Dermis blood vessel endothelial cell (primary cell): ENCODE results near the gene NPAS3. TPM values are rescaled to one million over a fixed set of nuclear protein-coding genes. Genes with fewer than 3 reads are reported as not detected.

Experiments used
- DNase-seq: peaks from one replicate; pipeline ENCODE4 v3.0.0; 2010
- total RNA-seq: library from RNA; depleted of rRNA; stranded (reverse); fragments of >200 nt; gene quantifications from 2 replicates; pipeline ENCODE4 v1.2.3, GENCODE V29; 2014

NPAS3 gene
- total RNA-seq, 1 donor from 2014 or later = not detected

GRCh38 chr14:33527023-33527634, 588.5 kb downstream of the NPAS3 start:
- no peak for DNase-seq

- no peak for DNase-seq
Measured at GRCh38 chr14:33528655-33529054, 590.0 kb downstream of the NPAS3 start.

GRCh38 chr14:33529787-33530757, 591.4 kb downstream of the NPAS3 start:
- no peak for DNase-seq

- peak; percentile 52 for DNase-seq
Measured at GRCh38 chr14:33532553-33532952, 593.9 kb downstream of the NPAS3 start.

GRCh38 chr14:33534104-33534503, 595.4 kb downstream of the NPAS3 start:
- DNase-seq = no peak

- DNase-seq = no peak
Measured at GRCh38 chr14:33534632-33535031, 596.0 kb downstream of the NPAS3 start.

GRCh38 chr14:33539918-33540357, 601.3 kb downstream of the NPAS3 start:
- peak; percentile 70 for DNase-seq

GRCh38 chr14:33541171-33541570, 602.5 kb downstream of the NPAS3 start:
- DNase-seq = no peak

- DNase-seq = peak; percentile 48
Measured at GRCh38 chr14:33542338-33543287, 603.9 kb downstream of the NPAS3 start.

GRCh38 chr14:33545696-33546095, 607.0 kb downstream of the NPAS3 start:
- DNase-seq = no peak

GRCh38 chr14:33548606-33549005, 609.9 kb downstream of the NPAS3 start:
- DNase-seq = no peak

GRCh38 chr14:33551963-33552362, 613.3 kb downstream of the NPAS3 start:
- DNase-seq = no peak

GRCh38 chr14:33553706-33554278, 615.1 kb downstream of the NPAS3 start:
- no peak for DNase-seq

GRCh38 chr14:33554988-33555387, 616.3 kb downstream of the NPAS3 start:
- no peak for DNase-seq

GRCh38 chr14:33555710-33556350, 617.2 kb downstream of the NPAS3 start:
- peak; percentile 38 for DNase-seq

- peak; percentile 8 for DNase-seq
Measured at GRCh38 chr14:33556382-33557121, 617.9 kb downstream of the NPAS3 start.

- no peak for DNase-seq
Measured at GRCh38 chr14:33560718-33561431, 622.2 kb downstream of the NPAS3 start.

- no peak for DNase-seq
Measured at GRCh38 chr14:33561488-33562175, 623.0 kb downstream of the NPAS3 start.

GRCh38 chr14:33563191-33563900, 624.7 kb downstream of the NPAS3 start:
- DNase-seq = peak; percentile 13
